GM21367 (cell line): ENCODE data around the gene IGF2BP3.

Experiments used
- ATAC-seq: cut with Tn5 transposase; IDR thresholded peaks from one replicate; pipeline ENCODE4 v1.9.1; 2021; ENCODE audit not compliant: unreplicated experiment

IGF2BP3 gene

DNA sequence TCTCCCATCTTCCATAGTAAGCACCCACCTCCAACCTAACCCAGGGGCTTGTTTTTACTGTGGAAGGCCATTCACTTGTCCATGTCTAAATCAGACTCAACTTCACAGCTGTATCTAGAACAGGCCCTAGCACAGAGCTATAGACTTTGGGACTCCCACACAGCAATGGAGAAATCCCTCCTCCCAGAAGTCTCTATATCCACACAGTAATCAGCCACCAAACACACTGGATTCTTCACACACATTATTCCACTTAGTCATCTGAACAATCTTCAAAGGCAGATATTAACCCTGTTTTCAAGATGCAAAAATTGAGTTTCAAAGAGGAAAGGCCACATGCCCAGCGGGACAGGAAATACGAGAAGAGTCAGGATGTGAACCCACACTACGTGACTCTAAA lies 89.3 kb downstream of the IGF2BP3 start:
- ATAC-seq, result no peak

DNA sequence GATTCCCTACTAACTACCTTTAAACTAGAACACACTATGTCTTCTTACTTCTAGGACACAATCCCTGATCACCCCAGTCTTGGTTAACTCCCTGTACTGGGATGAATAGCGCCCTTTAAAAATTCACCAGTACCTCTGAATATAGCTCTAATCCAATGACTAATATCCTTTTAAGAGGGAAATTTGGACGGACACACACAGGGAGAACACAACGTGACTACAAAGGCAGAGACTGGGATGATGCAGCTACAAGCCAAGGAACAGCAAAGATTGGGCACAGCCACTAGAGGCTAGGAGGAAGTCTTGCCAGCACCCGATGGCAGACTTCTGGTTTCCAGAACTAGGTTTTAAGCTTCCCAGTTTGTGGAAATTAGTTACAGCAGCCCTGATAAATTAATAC lies 89.7 kb downstream of the IGF2BP3 start:
- ATAC-seq, result no peak

DNA sequence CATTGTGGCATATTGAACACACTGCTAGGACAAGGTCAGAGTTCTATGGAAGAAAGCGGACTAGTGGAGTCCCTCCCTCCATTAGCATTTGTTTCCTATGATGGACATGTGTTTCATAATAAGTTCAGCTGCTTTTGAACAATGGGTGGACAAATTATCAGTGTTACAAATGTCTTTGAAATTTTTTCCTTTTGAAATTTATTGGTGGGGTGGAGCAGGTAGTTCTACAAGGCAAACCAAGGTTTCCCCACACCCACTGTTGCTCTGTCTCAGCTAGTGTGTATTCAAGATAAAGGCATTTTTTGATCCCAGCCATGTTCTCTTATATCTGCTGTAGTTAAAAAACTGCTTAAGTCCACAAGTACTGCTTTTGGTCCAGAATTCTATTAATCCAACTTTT lies 91.3 kb downstream of the IGF2BP3 start:
- ATAC-seq, result no peak

DNA sequence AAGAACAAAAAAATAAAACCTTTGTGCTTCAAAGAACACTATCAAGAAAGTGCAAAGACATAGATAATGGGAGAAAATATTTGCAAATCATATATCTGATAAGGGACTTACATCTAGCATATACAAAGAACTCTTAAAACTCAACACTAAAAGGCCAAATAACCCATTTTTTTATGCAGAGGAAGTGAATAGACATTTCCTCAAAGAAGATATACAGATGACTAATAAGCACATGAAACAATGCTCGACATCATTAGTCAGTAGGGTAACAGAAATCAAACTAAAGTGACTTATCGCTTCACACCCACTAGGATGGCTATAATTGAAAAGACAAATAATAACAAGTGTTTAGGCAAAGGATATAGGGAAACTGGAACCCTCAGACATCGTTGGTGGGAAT lies 93.2 kb downstream of the IGF2BP3 start:
- no peak for ATAC-seq

DNA sequence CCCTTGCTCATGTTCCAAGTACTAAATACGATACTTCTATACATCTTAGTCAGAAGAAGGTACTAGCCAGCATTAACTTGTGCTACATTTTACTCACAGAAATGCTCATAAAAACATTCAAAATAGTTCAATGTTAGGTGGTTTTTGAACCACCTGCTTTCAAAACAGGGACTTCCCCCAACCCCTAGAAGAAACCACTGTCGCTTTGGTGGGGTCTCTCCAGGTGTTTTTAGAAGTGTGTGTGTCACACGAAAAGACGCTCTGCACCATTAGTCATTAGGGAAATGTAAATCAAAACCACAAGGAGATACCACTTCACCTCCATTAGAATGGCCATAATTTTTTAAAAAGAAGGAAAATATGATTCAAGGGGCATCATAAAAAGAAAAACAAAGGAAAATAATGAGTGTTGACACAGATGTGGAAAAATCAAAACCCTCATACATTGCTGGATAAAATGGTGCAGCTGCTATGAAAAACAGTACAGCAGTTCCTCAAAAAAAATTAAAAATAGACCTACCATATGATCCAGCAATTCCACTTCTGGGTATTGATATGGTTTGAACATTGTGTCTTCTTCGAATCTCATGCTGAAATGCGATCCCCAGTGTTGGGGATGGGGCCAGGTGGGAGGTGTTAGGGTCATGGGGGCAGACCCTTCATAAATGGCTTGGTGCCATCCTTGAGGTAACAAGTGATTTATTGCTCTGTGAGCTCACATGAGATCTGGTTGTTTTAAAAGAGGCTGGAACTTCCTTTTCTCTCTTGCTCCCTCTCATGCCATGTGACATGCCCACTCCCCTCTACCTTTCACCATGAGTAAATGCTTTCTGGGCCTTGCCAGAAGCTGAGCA lies 96.9 kb downstream of the IGF2BP3 start:
- ATAC-seq, result no peak

DNA sequence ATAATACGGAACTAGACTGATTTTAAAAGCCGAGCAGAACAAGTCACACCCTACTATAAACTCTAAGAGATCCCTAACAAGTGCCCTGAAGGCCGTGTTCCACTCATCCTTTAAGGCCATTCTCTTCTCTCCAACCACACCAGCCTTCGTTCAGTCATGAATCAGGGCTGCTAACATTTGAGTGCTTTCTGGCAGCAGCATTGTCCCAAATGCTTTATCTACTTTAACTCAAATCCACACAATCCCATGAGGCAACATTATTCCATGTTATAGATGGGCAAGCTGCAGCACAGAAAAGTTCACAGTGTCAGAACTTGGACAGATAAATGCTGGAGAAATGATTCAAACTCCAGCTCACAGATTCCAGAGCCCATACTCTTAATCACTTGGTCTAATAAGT lies 97.7 kb downstream of the IGF2BP3 start:
- no peak for ATAC-seq

DNA sequence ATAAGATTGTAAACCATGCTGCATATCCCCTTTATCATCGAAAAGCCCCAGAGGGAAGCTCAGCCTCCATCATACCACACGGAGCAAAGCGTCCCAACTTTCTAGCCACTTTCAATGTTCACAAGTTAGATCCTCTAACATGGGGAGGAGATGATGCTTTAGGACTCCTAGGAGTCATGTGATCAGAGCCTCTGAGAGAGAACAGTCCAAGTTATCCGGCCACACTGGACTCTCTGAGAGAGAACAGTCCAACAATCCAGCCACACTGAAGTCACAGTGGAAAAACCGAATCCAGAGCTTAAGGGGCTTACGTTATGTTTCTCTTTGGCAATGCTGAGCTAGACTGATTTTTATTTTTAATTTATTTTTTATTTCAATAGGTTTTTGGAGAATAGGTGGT lies 98.6 kb downstream of the IGF2BP3 start:
- no peak for ATAC-seq

DNA sequence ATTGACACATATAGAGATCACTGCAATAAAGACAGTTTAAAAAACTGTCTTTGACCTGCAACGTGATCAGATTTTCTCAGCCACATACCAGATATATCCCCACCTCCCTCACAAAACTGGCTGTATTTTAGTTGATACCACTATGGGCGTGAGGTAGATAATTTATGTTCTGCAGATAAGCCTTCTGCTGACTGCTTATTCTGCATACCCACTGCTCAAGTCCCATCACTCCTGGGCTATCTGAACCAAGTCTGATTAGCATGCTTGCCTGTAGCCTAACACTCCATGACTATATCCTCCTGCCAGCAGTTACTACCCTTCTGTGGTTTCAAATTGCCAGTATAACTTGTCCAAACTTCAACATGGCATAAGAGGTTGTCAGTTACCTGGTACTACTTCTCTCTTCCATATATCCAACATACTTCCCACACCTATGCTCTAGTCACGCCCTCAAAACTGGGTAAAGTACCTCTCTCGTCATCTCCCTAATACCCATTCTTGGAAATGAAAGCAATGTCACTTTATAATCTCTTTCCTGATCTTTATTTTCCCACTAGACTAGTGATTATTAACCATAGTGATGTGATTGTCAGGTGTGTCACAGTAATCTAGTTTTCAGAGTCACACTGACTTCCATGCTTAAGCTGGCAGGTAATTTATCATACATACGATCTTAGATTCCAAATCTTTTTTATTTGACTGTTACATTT lies 100.4 kb downstream of the IGF2BP3 start:
- no peak for ATAC-seq

DNA sequence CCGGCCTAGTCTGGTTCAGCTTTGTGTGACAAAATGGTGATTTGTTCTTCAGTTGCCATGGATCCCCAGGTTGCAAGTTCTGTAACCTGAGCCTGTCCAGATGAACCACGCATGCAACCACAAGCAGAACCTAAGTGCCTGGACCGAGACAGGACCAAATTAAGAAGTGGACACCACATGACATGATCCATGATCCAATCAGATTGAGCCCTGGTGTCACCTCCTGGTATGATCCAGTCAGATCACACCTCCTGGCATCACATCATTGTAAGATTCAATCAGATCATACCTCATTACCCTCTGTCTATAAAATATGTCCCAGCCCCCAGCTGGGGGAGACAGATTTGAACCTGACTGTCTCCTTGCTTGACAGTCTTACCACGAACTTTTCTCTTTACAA lies 101.2 kb downstream of the IGF2BP3 start:
- no peak for ATAC-seq

DNA sequence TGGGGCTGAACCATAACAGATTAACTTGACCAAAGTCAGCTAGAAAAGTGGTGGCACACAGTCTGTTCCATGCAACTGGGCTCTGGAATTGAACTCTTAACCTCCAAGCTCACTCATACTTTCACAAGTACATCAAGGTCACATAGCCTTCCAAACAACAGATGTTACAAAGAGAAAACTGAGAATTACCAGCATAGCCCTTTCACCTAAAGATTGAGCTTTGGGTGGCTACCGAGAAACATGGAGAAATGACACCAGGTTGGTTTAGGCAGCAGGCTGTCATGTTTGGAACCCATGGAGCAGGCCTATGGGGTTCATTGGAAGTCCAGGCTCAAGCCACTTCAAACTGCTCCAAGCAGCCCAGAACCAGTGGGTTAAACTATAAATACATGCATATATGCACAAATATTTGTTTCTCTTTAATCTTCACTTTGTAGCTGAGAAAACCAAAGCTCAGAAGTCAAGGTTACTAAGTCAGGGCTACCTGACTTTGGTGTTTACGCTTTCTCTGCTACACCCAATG lies 112.1 kb downstream of the IGF2BP3 start:
- ATAC-seq, result no peak

DNA sequence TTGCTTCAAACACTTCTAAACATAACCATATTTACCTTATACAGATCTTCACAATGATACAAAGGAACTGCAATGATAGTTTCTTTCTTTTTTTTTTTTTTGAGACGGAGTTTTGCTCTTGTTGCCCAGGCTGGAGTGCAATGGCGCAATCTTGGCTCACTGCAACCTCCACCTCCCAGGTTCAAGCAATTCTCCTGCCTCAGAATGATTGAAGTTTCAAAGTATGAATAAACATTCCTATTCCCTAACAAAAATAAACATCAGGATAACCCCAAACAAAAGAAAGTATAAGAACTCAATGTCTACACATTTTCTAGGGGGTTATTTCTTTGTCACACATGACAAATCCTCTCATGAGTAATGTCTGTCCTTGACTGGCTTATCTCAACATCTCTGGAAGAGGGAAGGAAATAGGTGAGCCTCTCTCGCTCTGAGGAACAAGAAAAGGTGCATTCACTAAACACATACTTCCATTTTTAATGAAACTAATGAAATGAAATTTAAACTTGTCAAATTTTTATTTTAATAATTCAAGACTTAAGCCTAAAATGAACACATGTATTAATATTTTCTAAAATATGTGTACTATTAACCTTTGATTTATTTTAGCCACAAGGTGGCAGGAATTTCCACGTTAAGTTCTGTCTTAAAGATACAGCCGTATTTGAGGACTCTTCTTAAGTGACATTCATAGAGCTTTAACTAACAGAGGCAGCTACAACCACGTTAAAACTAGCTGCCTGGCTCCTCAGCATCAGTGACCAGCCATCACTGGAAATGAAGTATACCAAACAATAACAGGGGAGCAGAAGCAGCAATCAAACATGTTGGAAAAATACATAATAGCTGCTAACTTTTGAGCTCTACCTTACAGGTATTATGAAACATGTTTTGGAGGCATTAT lies 112.8 kb downstream of the IGF2BP3 start:
- peak; percentile 34 for ATAC-seq

DNA sequence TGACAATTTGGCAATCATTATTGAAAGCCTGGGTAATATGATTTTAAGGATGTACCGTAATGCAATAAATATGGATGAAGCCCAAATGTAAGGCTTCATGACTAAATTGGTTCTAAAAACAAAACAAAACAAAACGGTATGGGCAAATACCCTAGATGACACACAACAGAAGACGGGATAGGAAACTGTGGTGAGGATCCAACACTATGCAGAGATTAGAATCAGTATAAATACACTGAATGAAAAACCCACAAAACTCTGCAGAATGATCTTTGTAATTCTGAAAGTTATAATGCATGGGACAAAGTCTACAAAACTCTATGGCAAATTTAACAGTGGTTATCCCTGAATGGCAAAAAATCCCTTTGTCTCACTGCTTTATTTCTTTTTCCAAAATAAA lies 113.6 kb downstream of the IGF2BP3 start:
- ATAC-seq, result no peak

DNA sequence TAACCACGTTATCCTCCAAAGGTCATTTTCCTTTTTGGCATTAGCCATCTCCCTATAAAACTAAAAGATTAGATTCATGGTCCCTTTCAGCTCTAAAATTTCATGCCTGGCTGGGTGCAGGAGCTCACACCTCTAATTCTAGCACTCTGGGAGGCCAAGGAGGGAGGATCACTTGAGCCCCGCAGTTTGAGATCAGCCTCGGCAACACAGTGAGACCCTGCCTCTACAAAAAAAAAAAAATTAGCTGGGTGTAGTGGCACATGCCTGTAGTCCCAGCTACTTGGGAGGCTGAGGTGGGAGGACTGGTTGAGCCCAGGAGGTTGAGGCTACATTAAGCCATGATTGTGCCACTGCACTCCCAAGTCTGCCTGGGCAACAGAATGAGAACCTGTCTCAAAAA lies 114.1 kb downstream of the IGF2BP3 start:
- ATAC-seq, result no peak

DNA sequence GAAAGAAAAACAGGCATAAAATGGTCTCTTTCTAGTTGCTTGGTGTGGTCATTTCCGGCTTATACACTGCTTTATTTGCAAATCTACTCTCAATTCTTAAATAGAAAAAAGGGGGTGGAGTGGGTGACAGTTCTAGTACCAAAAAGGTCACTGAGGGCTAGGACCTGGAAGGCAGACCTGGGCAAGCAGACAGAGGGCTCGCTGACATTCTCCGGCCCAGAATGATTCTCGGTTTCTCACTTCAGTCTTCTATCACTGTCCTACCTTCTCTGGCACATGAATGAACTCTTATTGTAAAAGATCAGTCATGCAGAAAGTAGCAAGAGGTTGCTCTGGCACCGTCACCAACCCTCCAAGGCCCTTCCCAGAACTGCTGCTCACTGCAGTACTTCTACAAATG lies 117.1 kb downstream of the IGF2BP3 start:
- peak; percentile 41 for ATAC-seq

DNA sequence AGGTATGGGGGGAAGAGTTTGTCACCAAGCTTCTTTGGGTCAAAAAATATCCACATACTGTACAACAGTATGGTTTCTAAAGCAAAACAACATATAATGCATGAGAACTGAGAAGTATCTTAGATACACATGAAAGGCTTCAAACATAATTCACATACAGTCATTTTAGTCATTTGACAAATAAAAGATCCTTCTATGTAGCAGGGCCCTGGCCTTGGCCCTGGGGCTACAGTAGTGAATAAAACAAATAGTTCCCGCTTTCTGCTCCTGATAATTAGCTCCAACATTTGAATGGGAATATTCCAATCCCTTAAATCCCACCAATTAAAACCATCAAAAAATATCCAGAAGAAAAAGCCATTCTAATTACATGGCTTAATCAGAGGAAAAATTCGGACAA lies 119.8 kb downstream of the IGF2BP3 start:
- ATAC-seq, result no peak

DNA sequence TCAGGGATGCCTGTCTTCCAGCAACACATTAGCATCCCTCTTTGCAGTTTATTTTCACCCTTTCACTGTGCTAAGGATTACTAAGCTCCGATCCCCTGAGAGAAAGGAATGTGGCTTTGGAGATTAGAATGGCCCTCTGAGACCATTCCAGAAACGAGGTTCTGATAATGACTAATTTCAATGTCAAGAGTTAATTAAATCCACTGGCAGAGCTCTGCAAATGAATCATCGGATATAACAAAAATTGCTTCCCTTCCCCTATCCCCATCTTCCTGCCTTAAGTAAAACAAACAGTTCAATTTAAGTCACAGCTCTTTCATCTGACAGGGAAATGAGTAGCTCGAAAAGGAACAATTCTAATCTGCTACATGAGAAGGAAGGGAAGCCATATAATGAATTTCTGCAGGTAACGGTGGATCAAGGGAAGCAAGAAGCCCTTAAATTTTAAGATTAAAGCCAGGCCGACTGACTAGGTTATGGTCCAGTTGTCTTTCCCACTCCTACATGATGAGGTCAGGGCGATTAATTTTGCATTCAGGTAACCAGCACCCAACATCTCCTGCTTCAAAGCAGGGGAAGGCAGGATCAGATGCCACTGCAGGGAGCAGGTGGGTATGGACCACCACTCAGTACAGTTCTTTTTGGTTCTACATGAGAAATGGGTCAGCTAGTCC lies 120.7 kb downstream of the IGF2BP3 start:
- no peak for ATAC-seq

DNA sequence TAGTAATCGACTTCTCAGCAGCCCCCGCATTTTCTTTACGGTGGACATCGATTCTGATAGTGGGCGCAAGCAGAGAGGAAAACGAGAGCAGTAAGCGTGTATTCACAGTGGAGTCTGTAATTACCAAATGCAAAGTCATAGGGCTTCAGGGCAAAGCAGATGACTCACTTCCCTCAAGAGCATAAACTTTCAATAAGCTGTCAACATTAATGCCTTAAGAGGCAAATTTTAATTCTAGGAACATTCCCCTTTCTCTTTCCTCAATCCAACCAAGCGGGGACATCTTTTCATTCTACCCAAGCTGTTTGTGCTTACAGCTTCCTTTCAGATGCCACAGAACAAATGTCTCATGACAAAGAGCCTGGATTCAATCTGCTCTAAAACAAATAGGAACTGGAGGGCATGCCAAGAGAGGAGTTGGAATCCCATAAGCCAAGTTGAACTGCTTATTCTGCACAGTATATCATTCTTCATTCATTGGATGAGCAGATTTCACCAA lies 122.6 kb downstream of the IGF2BP3 start:
- ATAC-seq, result no peak

DNA sequence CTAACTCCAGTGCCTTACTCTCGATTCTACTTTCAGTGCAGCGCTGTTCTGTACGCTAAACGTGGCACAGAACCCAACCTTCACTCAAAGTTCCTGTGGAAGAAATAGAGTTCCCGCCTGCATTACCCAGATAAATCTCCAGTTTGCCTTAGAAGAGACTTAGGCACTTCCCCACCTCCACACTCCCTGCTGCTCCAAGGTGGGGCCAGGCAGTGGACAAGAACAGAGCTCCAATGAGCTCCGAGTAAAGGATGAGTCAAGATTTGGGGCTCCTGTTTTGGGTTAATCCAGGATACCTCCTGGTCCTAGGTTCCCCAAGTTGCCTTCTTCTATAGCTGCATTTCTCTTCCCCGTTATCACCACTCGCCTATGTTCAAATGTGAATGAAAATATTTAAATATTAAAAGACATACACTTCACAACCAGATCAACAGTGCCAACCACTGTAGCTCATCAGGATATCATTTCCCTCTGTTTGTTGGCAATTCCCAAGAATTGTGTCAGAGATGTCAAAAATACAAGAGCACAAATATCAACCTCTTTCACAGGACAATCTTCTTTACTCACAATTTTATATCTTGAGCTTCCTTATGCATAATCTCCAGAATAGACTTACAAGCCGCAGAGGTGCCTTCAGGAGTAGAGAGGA lies 123.1 kb downstream of the IGF2BP3 start:
- ATAC-seq, result no peak

DNA sequence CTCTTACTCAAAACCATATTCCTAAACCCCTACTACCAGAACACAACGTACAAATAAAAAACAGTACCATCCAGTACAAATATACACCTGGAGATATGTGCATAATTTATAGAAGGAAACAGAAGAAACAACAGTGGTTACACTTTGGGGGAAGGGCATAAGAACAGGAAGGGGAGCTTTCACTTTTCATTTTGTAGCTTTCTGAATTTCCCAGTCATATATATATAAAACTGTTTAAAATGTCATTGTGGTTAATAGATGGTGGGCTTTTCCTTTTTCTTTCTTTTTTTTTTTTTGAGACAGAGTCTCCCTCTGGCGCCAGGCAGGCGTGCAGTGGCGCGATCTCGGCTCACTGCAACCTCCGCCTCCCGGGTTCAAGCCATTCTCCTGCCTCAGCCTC lies 124.0 kb downstream of the IGF2BP3 start:
- ATAC-seq, result no peak

DNA sequence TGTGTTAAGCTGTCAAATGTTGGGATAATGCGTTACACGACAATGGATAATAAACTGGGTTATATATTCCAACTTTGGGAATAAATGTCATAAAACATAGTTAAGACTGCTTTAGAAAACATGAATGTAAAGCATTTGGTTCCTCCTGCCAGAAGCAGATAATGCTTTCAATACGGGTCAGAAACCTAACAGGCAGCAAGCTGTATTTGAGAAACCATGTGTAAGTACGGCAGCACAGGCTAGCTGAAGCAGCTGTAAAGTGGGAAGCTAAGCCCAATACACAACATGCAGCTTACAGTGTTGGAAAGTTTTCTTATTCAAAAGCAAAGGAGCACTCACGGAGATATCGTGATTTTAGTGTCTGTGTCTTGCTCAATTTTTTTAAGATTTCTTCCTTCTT lies 124.7 kb downstream of the IGF2BP3 start:
- ATAC-seq, result no peak
